Natural killer cell (primary cell): Measurements from ENCODE around the gene ZC3H12C. TPM values are rescaled to one million over a fixed set of nuclear protein-coding genes. Genes with fewer than 3 reads are reported as not detected.

Experiments
- ATAC-seq, 3 donors: fragments of 150-1000 bp in 2 of 3; fragments of 200-7000 bp in 1 of 3; cut with Tn5 transposase; 1 replicate in 1 of 3; 2 replicates in 2 of 3; pipeline ENCODE4 v1.10.0; 2021; ENCODE audit warnings: mild to moderate bottlenecking in 2 of 3, moderate library complexity in 2 of 3
- DNase-seq, 2 donors: peaks; one replicate each; pipeline versions ENCODE4 v3.0.0 to v3.0.0-alpha.2; 2013 to 2021; ENCODE audit warnings: mixed read lengths in 1 of 2
- H3K27ac ChIP-seq: one replicate; pipeline ENCODE4 v1.5.1; 2013; ENCODE audit warnings: mild to moderate bottlenecking, low read length
- H3K27me3 ChIP-seq: one replicate; pipeline ENCODE4 v1.6.1; 2013; ENCODE audit warnings: low read length; ENCODE audit not compliant: control insufficient read depth, insufficient read depth
- H3K36me3 ChIP-seq: one replicate; pipeline ENCODE4 v1.6.1; 2013; ENCODE audit warnings: low read length; ENCODE audit not compliant: control insufficient read depth, insufficient read depth
- H3K4me1 ChIP-seq: one replicate; pipeline ENCODE4 v1.6.1; 2013; ENCODE audit warnings: low read length; ENCODE audit not compliant: control insufficient read depth, insufficient read depth
- H3K4me3 ChIP-seq: one replicate; pipeline ENCODE4 v1.5.1; 2013; ENCODE audit warnings: low read length
- H3K9me3 ChIP-seq: one replicate; pipeline ENCODE4 v1.6.1; 2013; ENCODE audit warnings: low read length; ENCODE audit not compliant: control insufficient read depth, insufficient read depth
- H3K27ac Mint-ChIP-seq, 2 donors: one replicate each; pipeline ENCODE4 v1.8.0; 2022; ENCODE audit warnings: mild to moderate bottlenecking in 2 of 2, mixed read lengths in 2 of 2, moderate library complexity in 1 of 2
- H3K27me3 Mint-ChIP-seq, 2 donors: one replicate each; pipeline ENCODE4 v1.8.0; 2022; ENCODE audit warnings: low read depth in 2 of 2, mixed read lengths in 2 of 2
- H3K36me3 Mint-ChIP-seq: one replicate; pipeline ENCODE4 v1.8.0; 2022; ENCODE audit warnings: mixed read lengths
- H3K4me1 Mint-ChIP-seq, 2 donors: one replicate each; pipeline ENCODE4 v1.8.0; 2022; ENCODE audit warnings: mixed read lengths in 2 of 2
- H3K4me3 Mint-ChIP-seq: one replicate; pipeline ENCODE4 v1.8.0; 2022; ENCODE audit warnings: mild to moderate bottlenecking, moderate library complexity, mixed read lengths
- H3K9me3 Mint-ChIP-seq, 2 donors: one replicate each; pipeline ENCODE4 v1.8.0; 2022; ENCODE audit warnings: mixed read lengths in 2 of 2
- CTCF ChIP-seq: fragments of 200-600 bp; IDR thresholded peaks from one replicate; pipeline ENCODE4 v1.8.0; 2022; ENCODE audit warnings: antibody characterized with exemption
- WGBS: methylation state at CpG from one replicate; pipeline ENCODE4 v1.1.7; 2013; ENCODE audit warnings: missing lambda C conversion rate; ENCODE audit not compliant: insufficient coverage; 5-methylcytosine and 5-hydroxymethylcytosine counted together
- intact Hi-C: fragments of 100-400 bp; cut with micrococcal nuclease; formaldehyde crosslinking; loops from one replicate; pipeline ENCODE4 v1.14.2; 2022
- total RNA-seq, 4 donors: library from RNA; stranded (reverse); fragments of 120-200 nt in 1 of 4; gene quantifications; one replicate each; pipeline versions ENCODE4 v1.2.3 to v1.2.4, GENCODE V29; 2013 to 2022

The ZC3H12C gene
- total RNA-seq, 3 donors from 2014 or later (not counting 1 experiment from before 2014, with no cell fraction given): 0.16 to 0.45 TPM; not detected in 1

DNA sequence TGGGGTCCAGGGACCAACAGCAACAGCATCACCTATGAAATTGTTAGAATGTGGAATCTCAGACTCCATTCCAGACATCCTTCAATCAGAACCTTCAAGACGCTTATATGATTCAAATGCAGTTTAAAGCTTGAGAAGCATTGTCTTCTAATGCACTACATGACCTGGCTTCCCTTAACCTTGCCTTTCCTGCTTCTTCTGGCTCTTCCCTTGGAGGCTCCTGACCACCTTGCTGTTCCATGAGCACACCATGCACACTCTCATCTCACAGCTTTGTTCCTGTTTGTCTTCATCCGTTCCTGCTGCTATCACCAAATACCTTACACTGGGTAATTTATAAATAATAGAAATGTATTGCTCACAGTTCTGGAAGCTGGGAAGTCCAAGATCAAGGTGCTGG lies 26.1 kb downstream of the ZC3H12C start:
- ATAC-seq: no peak
- no peaks in the 10 kb centered on the region for H3K4me1 ChIP-seq
- no peaks in the 10 kb centered on the region for H3K9me3 ChIP-seq
- H3K4me1 Mint-ChIP-seq: no peaks in the 10 kb centered on the region
- no peak overlapping the region for H3K27ac ChIP-seq
- H3K4me3 ChIP-seq: no peak overlapping the region
- H3K27me3 Mint-ChIP-seq: peaks cover 6 to 11% of the 10 kb centered on the region in 2 donors
- no peak overlapping the region for H3K4me3 Mint-ChIP-seq
- DNase-seq: no peak
- H3K27me3 ChIP-seq: no peaks in the 10 kb centered on the region
- intact Hi-C loops: no loop called here
- no peak for TF ChIP-seq CTCF
- WGBS: 95% methylated on average over 1 of the region's 2 CpGs
- H3K36me3 ChIP-seq: no peaks in the 10 kb centered on the region
- H3K27ac Mint-ChIP-seq: no peak overlapping the region
- H3K9me3 Mint-ChIP-seq: no peaks in the 10 kb centered on the region
- H3K36me3 Mint-ChIP-seq: no peaks in the 10 kb centered on the region

- no peak overlapping the region for H3K27ac ChIP-seq
- DNase-seq: no peak
- no peaks in the 10 kb centered on the region for H3K4me1 ChIP-seq
- no peak for TF ChIP-seq CTCF
- ATAC-seq: no peak
- intact Hi-C loops: no loop called here
- no peaks in the 10 kb centered on the region for H3K4me1 Mint-ChIP-seq
- WGBS: 88% methylated on average over 2 of the region's 4 CpGs
- H3K36me3 Mint-ChIP-seq: no peaks in the 10 kb centered on the region
- no peak overlapping the region for H3K27ac Mint-ChIP-seq
- H3K4me3 ChIP-seq: no peak overlapping the region
- H3K27me3 ChIP-seq: no peaks in the 10 kb centered on the region
- H3K27me3 Mint-ChIP-seq: peaks cover 4 to 11% of the 10 kb centered on the region in 2 donors
- H3K9me3 ChIP-seq: no peaks in the 10 kb centered on the region
- no peak overlapping the region for H3K4me3 Mint-ChIP-seq
- no peaks in the 10 kb centered on the region for H3K36me3 ChIP-seq
- H3K9me3 Mint-ChIP-seq: no peaks in the 10 kb centered on the region
Measured at GRCh38 chr11:110121204-110121603, 28.0 kb downstream of the ZC3H12C start.

GRCh38 chr11:110123003-110123402 lies 29.8 kb downstream of the ZC3H12C start:
- no peaks in the 10 kb centered on the region for H3K36me3 ChIP-seq
- DNase-seq (no peak), ATAC-seq (no peak)
- H3K4me1 Mint-ChIP-seq: no peaks in the 10 kb centered on the region
- no peak for TF ChIP-seq CTCF
- no peaks in the 10 kb centered on the region for H3K4me1 ChIP-seq
- H3K27ac ChIP-seq: no peak overlapping the region
- H3K9me3 ChIP-seq: no peaks in the 10 kb centered on the region
- H3K36me3 Mint-ChIP-seq: no peaks in the 10 kb centered on the region
- WGBS: no CpG with 5 or more reads among the region's 3 CpGs
- no peak overlapping the region for H3K4me3 Mint-ChIP-seq
- no peaks in the 10 kb centered on the region for H3K27me3 ChIP-seq
- H3K27ac Mint-ChIP-seq: no peak overlapping the region
- intact Hi-C loops: no loop called here
- no peaks in the 10 kb centered on the region for H3K9me3 Mint-ChIP-seq
- peaks cover 4 to 11% of the 10 kb centered on the region in 2 donors for H3K27me3 Mint-ChIP-seq
- H3K4me3 ChIP-seq: no peak overlapping the region

GRCh38 chr11:110124605-110125004 lies 31.4 kb downstream of the ZC3H12C start:
- no peaks in the 10 kb centered on the region for H3K9me3 ChIP-seq
- 80% methylated on average over 2 of the region's 2 CpGs for WGBS
- no peak for DNase-seq
- H3K4me3 ChIP-seq: no peak overlapping the region
- no peaks in the 10 kb centered on the region for H3K27me3 ChIP-seq
- no peak overlapping the region for H3K27ac ChIP-seq
- no peaks in the 10 kb centered on the region for H3K36me3 ChIP-seq
- H3K4me3 Mint-ChIP-seq: no peak overlapping the region
- ATAC-seq: no peak
- no peaks in the 10 kb centered on the region for H3K4me1 Mint-ChIP-seq
- H3K27ac Mint-ChIP-seq: no peak overlapping the region
- no peaks in the 10 kb centered on the region for H3K9me3 Mint-ChIP-seq
- intact Hi-C loops: no loop called here
- H3K36me3 Mint-ChIP-seq: no peaks in the 10 kb centered on the region
- H3K27me3 Mint-ChIP-seq: peaks cover 2 to 7% of the 10 kb centered on the region in 2 donors
- no peaks in the 10 kb centered on the region for H3K4me1 ChIP-seq
- no peak for TF ChIP-seq CTCF
